ENCODE data around the gene CYB5R2. TPM values are rescaled to one million over a fixed set of nuclear protein-coding genes. Genes with fewer than 3 reads are reported as not detected.
"Not testable (repeated sequence)": the region's sequence is repeated elsewhere in the genome, so short reads cannot be mapped to it uniquely, and the experiment has no call there.

The CYB5R2 gene
- polyA plus RNA-seq, 1 donor (not counting 4 experiments of a cell fraction or from before 2014, with no cell fraction given), result 24.7 TPM

DNA sequence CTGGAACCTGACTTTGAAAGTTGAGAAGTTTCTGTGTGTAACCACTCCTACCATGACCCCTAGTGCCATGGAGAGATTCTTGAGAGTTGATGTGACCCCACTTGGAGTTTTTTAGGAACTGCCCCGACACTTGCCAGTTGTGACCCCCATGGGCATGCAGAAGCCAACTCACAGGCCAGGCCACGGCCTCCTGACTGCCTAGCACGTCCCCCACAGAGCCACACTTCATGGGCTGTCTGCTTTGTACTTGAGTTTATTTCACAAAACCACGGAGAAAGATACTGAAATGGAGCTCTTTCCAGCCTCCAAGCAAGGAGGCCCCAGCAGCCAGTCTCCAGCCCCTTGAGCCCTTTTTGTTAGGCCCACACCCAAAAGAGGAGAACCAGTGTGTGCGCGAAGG is 8.4 kb downstream of the CYB5R2 start:
- Histone ChIP-seq H3K36me3 (ENCODE audit: control insufficient read depth in 2 of 2, extremely low read depth in 1 of 2, insufficient read depth in 2 of 2, low read length in 2 of 2) (peaks cover 0 to 11% of the 10 kb centered on the region in 2 experiments), H3K9ac (ENCODE audit: control insufficient read depth, extremely low read depth, insufficient read depth, low read length) (no peak overlapping the region), H3K9me1 (ENCODE audit: control insufficient read depth, extremely low read depth, insufficient read depth, low read length) (no peaks in the 10 kb centered on the region), H3K4me3 (ENCODE audit: control insufficient read depth in 2 of 3, extremely low read depth in 1 of 3, insufficient read depth in 2 of 3, low read depth in 1 of 3, low read length in 3 of 3) (no peak overlapping the region), H3K27ac (ENCODE audit: control insufficient read depth, insufficient read depth, low read length) (no peak overlapping the region), H3K4me2 (ENCODE audit: control insufficient read depth, extremely low read depth, insufficient read depth, low read depth, low read length) (no peak overlapping the region), H3K79me2 (ENCODE audit: control insufficient read depth, insufficient read depth, low read length) (no peaks in the 10 kb centered on the region), H3K4me1 (ENCODE audit: control insufficient read depth, extremely low read depth, insufficient read depth, low read length) (peaks cover 14% of the 10 kb centered on the region), H4K20me1 (ENCODE audit: control insufficient read depth, extremely low read depth, insufficient read depth, low read length) (no peaks in the 10 kb centered on the region), H3K27me3 (ENCODE audit: control insufficient read depth, extremely low read depth, insufficient read depth, low read length) (no peaks in the 10 kb centered on the region), H3K9me3 (ENCODE audit: control insufficient read depth, low read depth, low read length) (no peaks in the 10 kb centered on the region), H2AFZ (ENCODE audit: control insufficient read depth, low read length) (no peak overlapping the region)
- TF ChIP-seq EZH2 (IDR thresholded peaks at IDR 0.05; ENCODE audit: low read length), result no peak
- dilution Hi-C loops (cut with MboI; ENCODE audit: extremely low pct_ligation_motif_present, low sequenced_read_pairs), result no loop called here
- DNase-seq (ENCODE audit: low read depth, low spot score), result no peak
- no peak for FAIRE-seq

DNA sequence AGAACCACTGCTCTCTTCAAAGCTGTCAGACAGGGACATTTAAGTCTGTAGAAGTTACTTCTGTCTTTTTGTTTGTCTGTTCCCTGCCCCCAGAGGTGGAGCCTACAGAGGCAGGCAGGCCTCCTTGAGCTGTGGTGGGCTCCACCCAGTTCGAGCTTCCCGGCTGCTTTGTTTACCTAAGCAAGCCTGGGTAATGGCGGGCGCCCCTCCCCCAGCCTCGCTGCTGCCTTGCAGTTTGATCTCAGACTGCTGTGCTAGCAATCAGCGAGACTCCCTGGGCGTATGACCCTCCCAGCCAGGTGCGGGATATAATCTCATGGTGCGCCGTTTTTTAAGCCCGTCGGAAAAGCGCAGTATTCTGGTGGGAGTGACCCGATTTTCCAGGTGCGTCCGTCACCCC is 9.8 kb downstream of the CYB5R2 start:
- H3K9me1 ChIP-seq (ENCODE audit: control insufficient read depth, extremely low read depth, insufficient read depth, low read length); H3K9me3 ChIP-seq (ENCODE audit: control insufficient read depth, low read depth, low read length); H3K27me3 ChIP-seq (ENCODE audit: control insufficient read depth, extremely low read depth, insufficient read depth, low read length); FAIRE-seq; H4K20me1 ChIP-seq (ENCODE audit: control insufficient read depth, extremely low read depth, insufficient read depth, low read length); H3K79me2 ChIP-seq (ENCODE audit: control insufficient read depth, insufficient read depth, low read length); dilution Hi-C loops (cut with MboI; ENCODE audit: extremely low pct_ligation_motif_present, low sequenced_read_pairs); DNase-seq (ENCODE audit: low read depth, low spot score); H3K4me3 ChIP-seq (ENCODE audit: control insufficient read depth in 2 of 3, extremely low read depth in 1 of 3, insufficient read depth in 2 of 3, low read depth in 1 of 3, low read length in 3 of 3); H3K4me2 ChIP-seq (ENCODE audit: control insufficient read depth, extremely low read depth, insufficient read depth, low read depth, low read length); H3K4me1 ChIP-seq (ENCODE audit: control insufficient read depth, extremely low read depth, insufficient read depth, low read length); H2AFZ ChIP-seq (ENCODE audit: control insufficient read depth, low read length); H3K27ac ChIP-seq (ENCODE audit: control insufficient read depth, insufficient read depth, low read length); H3K9ac ChIP-seq (ENCODE audit: control insufficient read depth, extremely low read depth, insufficient read depth, low read length): not testable (repeated sequence)
- H3K36me3 ChIP-seq (ENCODE audit: control insufficient read depth in 2 of 2, extremely low read depth in 1 of 2, insufficient read depth in 2 of 2, low read length in 2 of 2), result peaks cover 0 to 11% of the 10 kb centered on the region in 2 experiments

DNA sequence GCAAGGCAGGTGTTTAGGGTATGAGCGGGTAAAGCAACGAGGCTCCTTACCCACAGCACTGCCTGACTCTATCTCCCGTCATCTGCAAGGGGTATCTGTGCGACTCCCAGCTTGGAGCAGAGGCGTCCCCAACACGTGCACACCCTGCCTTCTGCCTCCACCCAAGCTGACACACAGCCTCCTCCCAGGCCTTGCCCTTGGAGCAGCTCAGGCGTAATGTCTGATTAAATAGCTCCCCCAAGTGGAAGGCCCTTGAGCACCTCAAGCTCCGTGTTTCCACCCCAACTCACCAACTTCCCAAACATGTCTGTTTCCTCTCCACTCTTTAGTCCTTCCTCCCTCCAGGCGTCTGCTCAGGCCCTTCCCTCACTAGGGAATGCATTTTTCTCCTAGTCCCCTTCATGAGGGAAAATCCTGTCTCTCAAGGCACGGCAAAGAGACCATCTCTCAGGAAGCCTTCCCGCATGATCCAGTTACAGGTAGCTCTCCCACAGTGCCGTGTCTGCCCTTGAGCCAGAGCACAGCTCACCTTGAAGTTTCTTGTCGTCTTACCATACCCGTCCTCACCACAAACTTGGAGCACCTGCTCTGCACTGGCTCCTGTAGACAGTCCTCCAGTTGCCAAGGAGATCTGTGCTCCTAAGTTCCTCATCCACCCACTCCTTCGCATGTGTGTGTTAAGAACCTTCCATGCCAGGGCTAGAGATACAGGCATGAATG is 15.8 kb downstream of the CYB5R2 start:
- TF ChIP-seq, protein P1, sequence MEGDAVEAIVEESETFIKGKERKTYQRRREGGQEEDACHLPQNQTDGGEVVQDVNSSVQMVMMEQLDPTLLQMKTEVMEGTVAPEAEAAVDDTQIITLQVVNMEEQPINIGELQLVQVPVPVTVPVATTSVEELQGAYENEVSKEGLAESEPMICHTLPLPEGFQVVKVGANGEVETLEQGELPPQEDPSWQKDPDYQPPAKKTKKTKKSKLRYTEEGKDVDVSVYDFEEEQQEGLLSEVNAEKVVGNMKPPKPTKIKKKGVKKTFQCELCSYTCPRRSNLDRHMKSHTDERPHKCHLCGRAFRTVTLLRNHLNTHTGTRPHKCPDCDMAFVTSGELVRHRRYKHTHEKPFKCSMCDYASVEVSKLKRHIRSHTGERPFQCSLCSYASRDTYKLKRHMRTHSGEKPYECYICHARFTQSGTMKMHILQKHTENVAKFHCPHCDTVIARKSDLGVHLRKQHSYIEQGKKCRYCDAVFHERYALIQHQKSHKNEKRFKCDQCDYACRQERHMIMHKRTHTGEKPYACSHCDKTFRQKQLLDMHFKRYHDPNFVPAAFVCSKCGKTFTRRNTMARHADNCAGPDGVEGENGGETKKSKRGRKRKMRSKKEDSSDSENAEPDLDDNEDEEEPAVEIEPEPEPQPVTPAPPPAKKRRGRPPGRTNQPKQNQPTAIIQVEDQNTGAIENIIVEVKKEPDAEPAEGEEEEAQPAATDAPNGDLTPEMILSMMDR (optimal IDR thresholded peaks at IDR 0.05 in 1 of 3, IDR thresholded peaks at IDR 0.05 in 1 of 3, conservative IDR thresholded peaks at IDR 0.05 in 1 of 3; ENCODE audit: extremely low read depth in 1 of 3, insufficient read depth in 2 of 3, low read length in 3 of 3), result peak; percentile 78 to 96 (median 82)
- no peak for TF ChIP-seq EZH2 (IDR thresholded peaks at IDR 0.05; ENCODE audit: low read length)
- H3K27ac ChIP-seq (ENCODE audit: control insufficient read depth, insufficient read depth, low read length), result no peak overlapping the region
- no peak overlapping the region for H3K4me3 ChIP-seq (ENCODE audit: control insufficient read depth in 2 of 3, extremely low read depth in 1 of 3, insufficient read depth in 2 of 3, low read depth in 1 of 3, low read length in 3 of 3)
- no peak overlapping the region for H2AFZ ChIP-seq (ENCODE audit: control insufficient read depth, low read length)
- H3K9ac ChIP-seq (ENCODE audit: control insufficient read depth, extremely low read depth, insufficient read depth, low read length), result no peak overlapping the region
- peak; percentile 91 for FAIRE-seq
- dilution Hi-C loops (cut with MboI; ENCODE audit: extremely low pct_ligation_motif_present, low sequenced_read_pairs), result no loop called here
- no peaks in the 10 kb centered on the region for H3K9me3 ChIP-seq (ENCODE audit: control insufficient read depth, low read depth, low read length)
- no peaks in the 10 kb centered on the region for H3K79me2 ChIP-seq (ENCODE audit: control insufficient read depth, insufficient read depth, low read length)
- no peaks in the 10 kb centered on the region for H3K4me1 ChIP-seq (ENCODE audit: control insufficient read depth, extremely low read depth, insufficient read depth, low read length)
- H3K9me1 ChIP-seq (ENCODE audit: control insufficient read depth, extremely low read depth, insufficient read depth, low read length), result no peaks in the 10 kb centered on the region
- no peaks in the 10 kb centered on the region for H4K20me1 ChIP-seq (ENCODE audit: control insufficient read depth, extremely low read depth, insufficient read depth, low read length)
- no peak overlapping the region for H3K4me2 ChIP-seq (ENCODE audit: control insufficient read depth, extremely low read depth, insufficient read depth, low read depth, low read length)
- DNase-seq (ENCODE audit: low read depth, low spot score), result no peak
- peaks cover 0 to 5% of the 10 kb centered on the region in 2 experiments for H3K36me3 ChIP-seq (ENCODE audit: control insufficient read depth in 2 of 2, extremely low read depth in 1 of 2, insufficient read depth in 2 of 2, low read length in 2 of 2)
- no peaks in the 10 kb centered on the region for H3K27me3 ChIP-seq (ENCODE audit: control insufficient read depth, extremely low read depth, insufficient read depth, low read length)
